HUES6 (cell line): ENCODE measurements around the gene APP.
A peak's percentile ranks its signal among the peaks of the same experiment; 100 is the strongest.

Experiments
- H3K27ac ChIP-seq: 2 replicates; pipeline ENCODE4 v1.7.0; 2013; ENCODE audit warnings: low read depth, mild to moderate bottlenecking, low read length, inconsistent platforms
- H3K27me3 ChIP-seq: 2 replicates; pipeline ENCODE4 v1.6.1; 2013; ENCODE audit warnings: low read length; ENCODE audit not compliant: control insufficient read depth, insufficient read depth
- H3K36me3 ChIP-seq: 2 replicates; pipeline ENCODE4 v1.6.1; 2013; ENCODE audit warnings: low read length; ENCODE audit not compliant: control insufficient read depth, insufficient read depth
- H3K4me1 ChIP-seq: 2 replicates; pipeline ENCODE4 v1.6.1; 2013; ENCODE audit warnings: low read length; ENCODE audit not compliant: control insufficient read depth, insufficient read depth
- H3K4me3 ChIP-seq: 2 replicates; pipeline ENCODE4 v1.5.1; 2013; ENCODE audit warnings: low read depth, low read length
- H3K9ac ChIP-seq: one replicate; pipeline ENCODE4 v1.6.1; 2013; ENCODE audit warnings: mild to moderate bottlenecking, low read length
- H3K9me3 ChIP-seq: 2 replicates; pipeline ENCODE4 v1.6.1; 2013; ENCODE audit warnings: low read depth, low read length; ENCODE audit not compliant: control insufficient read depth, insufficient read depth

The APP gene

GRCh38 chr21:26067836-26068594, 102.6 kb downstream of the APP start:
- H3K9ac ChIP-seq, result no peak overlapping the region
- H3K4me1 ChIP-seq, result peaks cover 68% of the 10 kb centered on the region
- no peak overlapping the region for H3K4me3 ChIP-seq
- H3K36me3 ChIP-seq, result no peaks in the 10 kb centered on the region
- H3K27ac ChIP-seq, result no peak overlapping the region
- no peaks in the 10 kb centered on the region for H3K27me3 ChIP-seq
- no peaks in the 10 kb centered on the region for H3K9me3 ChIP-seq

GRCh38 chr21:26064506-26064905, 106.1 kb downstream of the APP start:
- H3K4me3 ChIP-seq, result no peak overlapping the region
- no peaks in the 10 kb centered on the region for H3K36me3 ChIP-seq
- H3K27me3 ChIP-seq, result no peaks in the 10 kb centered on the region
- H3K27ac ChIP-seq, result no peak overlapping the region
- H3K9ac ChIP-seq, result no peak overlapping the region
- H3K4me1 ChIP-seq, result peaks cover 48% of the 10 kb centered on the region
- H3K9me3 ChIP-seq, result no peaks in the 10 kb centered on the region

GRCh38 chr21:26061437-26061836, 109.1 kb downstream of the APP start:
- Histone ChIP-seq H3K27ac (no peak overlapping the region), H3K4me3 (no peak overlapping the region), H3K9ac (no peak overlapping the region), H3K27me3 (no peaks in the 10 kb centered on the region), H3K4me1 (peaks cover 31% of the 10 kb centered on the region), H3K9me3 (no peaks in the 10 kb centered on the region), H3K36me3 (0 out of 2 replicates have a peak, but pooled peaks cover 3% of the 10 kb centered on the region)

- H3K27ac ChIP-seq, result 0 out of 2 replicates have a peak overlapping the region, but pooled peaks have one; percentile 2
- H3K4me3 ChIP-seq, result no peak overlapping the region
- H3K27me3 ChIP-seq, result no peaks in the 10 kb centered on the region
Measured at GRCh38 chr21:26060335-26061115, 110.0 kb downstream of the APP start.

GRCh38 chr21:26057477-26058170, 112.9 kb downstream of the APP start:
- H3K9me3 ChIP-seq, result no peaks in the 10 kb centered on the region
- H3K4me1 ChIP-seq, result peaks cover 32% of the 10 kb centered on the region
- peak overlapping the region; percentile 42; the same call in 1 of the 2 replicates for H3K27ac ChIP-seq
- no peak overlapping the region for H3K9ac ChIP-seq
- H3K36me3 ChIP-seq, result peaks cover 11% of the 10 kb centered on the region; the same call in 1 of the 2 replicates
- H3K27me3 ChIP-seq, result no peaks in the 10 kb centered on the region
- H3K4me3 ChIP-seq, result no peak overlapping the region

More at GRCh38 chr21:26060335-26061115, 110.0 kb downstream of the APP start:
- Histone ChIP-seq H3K4me1 (peaks cover 29% of the 10 kb centered on the region), H3K9me3 (no peaks in the 10 kb centered on the region), H3K9ac (no peak overlapping the region), H3K36me3 (0 out of 2 replicates have a peak, but pooled peaks cover 3% of the 10 kb centered on the region)

- H3K36me3 ChIP-seq, result peaks cover 24% of the 10 kb centered on the region
- no peak overlapping the region for H3K27ac ChIP-seq
- no peaks in the 10 kb centered on the region for H3K9me3 ChIP-seq
- peaks cover 42% of the 10 kb centered on the region for H3K4me1 ChIP-seq
- H3K9ac ChIP-seq, result no peak overlapping the region
- no peak overlapping the region for H3K4me3 ChIP-seq
- no peaks in the 10 kb centered on the region for H3K27me3 ChIP-seq
Measured at GRCh38 chr21:26055841-26056264, 114.7 kb downstream of the APP start.

GRCh38 chr21:26055010-26055409, 115.6 kb downstream of the APP start:
- no peaks in the 10 kb centered on the region for H3K9me3 ChIP-seq
- H3K4me1 ChIP-seq, result peaks cover 37% of the 10 kb centered on the region
- no peak overlapping the region for H3K27ac ChIP-seq
- peaks cover 31% of the 10 kb centered on the region for H3K36me3 ChIP-seq
- no peak overlapping the region for H3K9ac ChIP-seq
- no peaks in the 10 kb centered on the region for H3K27me3 ChIP-seq
- H3K4me3 ChIP-seq, result no peak overlapping the region

GRCh38 chr21:26052057-26052456, 118.5 kb downstream of the APP start:
- H3K27ac ChIP-seq, result peak overlapping the region; percentile 38; the same call in 1 of the 2 replicates
- peaks cover 55% of the 10 kb centered on the region for H3K36me3 ChIP-seq
- peaks cover 25% of the 10 kb centered on the region for H3K4me1 ChIP-seq
- no peaks in the 10 kb centered on the region for H3K27me3 ChIP-seq
- no peaks in the 10 kb centered on the region for H3K9me3 ChIP-seq
- no peak overlapping the region for H3K4me3 ChIP-seq
- no peak overlapping the region for H3K9ac ChIP-seq

- Histone ChIP-seq H3K36me3 (peaks cover 65% of the 10 kb centered on the region), H3K9ac (no peak overlapping the region), H3K9me3 (peaks cover 2% of the 10 kb centered on the region; the same call in 1 of the 2 replicates), H3K27ac (peak overlapping the region; percentile 63; the same call in 1 of the 2 replicates), H3K4me1 (peaks cover 24% of the 10 kb centered on the region), H3K27me3 (no peaks in the 10 kb centered on the region), H3K4me3 (no peak overlapping the region)
Measured at GRCh38 chr21:26050857-26051256, 119.7 kb downstream of the APP start.

GRCh38 chr21:26049803-26050202, 120.8 kb downstream of the APP start:
- peaks cover 75% of the 10 kb centered on the region for H3K36me3 ChIP-seq
- no peaks in the 10 kb centered on the region for H3K27me3 ChIP-seq
- H3K4me3 ChIP-seq, result no peak overlapping the region
- H3K9me3 ChIP-seq, result peaks cover 3% of the 10 kb centered on the region; the same call in 1 of the 2 replicates
- H3K4me1 ChIP-seq, result peaks cover 20% of the 10 kb centered on the region
- no peak overlapping the region for H3K9ac ChIP-seq
- peak overlapping the region; percentile 63 for H3K27ac ChIP-seq
